Activated CD8-positive, alpha-beta memory T cell treated with anti-CD3 and anti-CD28 coated beads for 4 hours (primary cell): Measurements from ENCODE around the gene TIAM2.

ENCODE experiments used
- DNase-seq, 2 donors: peaks; one replicate each; pipeline ENCODE4 v3.0.0-alpha.2; 2020; ENCODE audit warnings: low read depth in 2 of 2

Gene TIAM2

DNA sequence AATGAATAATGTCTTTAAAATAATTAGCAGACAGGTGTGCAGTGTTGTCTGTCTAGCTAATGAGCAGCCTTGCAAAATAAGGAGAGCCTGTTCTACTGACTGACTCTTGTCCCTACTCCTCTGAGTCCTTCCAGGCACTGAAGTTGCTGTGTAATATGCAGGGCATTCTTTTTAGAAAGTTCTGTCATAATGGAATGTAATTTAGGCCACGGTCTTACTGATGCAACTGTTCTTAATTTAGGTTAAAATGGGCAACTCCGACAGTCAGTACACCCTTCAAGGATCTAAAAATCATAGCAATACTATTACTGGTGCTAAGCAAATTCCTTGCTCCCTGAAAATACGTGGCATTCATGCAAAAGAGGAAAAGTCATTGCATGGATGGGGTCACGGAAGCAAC is 133.9 kb downstream of the TIAM2 start:
- no peak for DNase-seq

DNA sequence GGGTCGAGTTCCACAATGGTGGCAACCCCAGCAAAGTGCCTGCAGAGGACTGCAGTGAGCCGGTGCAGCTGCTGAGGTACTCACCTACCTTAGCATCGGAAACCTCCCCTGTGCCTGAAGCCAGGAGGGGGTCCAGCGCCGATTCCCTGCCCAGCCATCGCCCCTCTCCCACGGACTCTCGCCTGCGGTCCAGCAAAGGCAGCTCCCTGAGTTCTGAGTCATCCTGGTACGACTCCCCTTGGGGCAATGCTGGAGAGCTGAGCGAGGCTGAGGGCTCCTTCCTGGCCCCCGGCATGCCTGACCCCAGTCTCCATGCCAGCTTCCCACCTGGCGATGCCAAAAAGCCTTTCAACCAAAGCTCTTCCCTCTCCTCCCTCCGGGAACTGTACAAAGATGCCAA is 134.6 kb downstream of the TIAM2 start:
- DNase-seq = no peak

DNA sequence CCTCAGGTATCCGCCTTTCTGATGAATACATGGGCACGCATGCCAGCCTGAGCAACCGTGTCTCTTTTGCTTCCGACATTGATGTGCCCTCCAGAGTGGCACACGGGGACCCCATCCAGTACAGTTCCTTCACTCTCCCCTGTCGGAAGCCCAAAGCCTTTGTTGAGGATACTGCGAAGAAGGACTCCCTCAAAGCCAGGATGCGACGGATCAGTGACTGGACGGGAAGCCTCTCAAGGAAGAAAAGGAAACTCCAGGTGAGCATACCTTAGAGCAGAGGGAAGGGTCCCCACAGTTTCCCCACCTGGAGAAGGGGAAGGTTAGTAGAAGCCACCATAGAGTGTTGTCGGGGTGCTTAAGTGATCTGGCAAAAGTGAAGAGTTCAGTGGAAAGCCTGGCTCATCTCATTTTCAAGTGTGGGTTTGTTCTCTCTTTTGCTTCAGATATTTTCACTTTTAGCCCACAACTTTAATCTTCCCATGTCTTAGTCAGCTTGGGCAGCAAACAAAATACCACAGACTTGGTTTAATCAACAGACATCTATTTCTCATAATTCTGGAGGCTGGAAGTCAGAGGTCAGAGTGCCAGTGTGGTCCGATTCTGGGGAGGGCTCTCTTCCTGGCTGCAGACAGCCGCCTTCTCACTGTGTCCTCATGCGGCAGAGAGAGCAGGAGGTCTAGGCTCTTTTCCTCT is 135.2 kb downstream of the TIAM2 start:
- no peak for DNase-seq

DNA sequence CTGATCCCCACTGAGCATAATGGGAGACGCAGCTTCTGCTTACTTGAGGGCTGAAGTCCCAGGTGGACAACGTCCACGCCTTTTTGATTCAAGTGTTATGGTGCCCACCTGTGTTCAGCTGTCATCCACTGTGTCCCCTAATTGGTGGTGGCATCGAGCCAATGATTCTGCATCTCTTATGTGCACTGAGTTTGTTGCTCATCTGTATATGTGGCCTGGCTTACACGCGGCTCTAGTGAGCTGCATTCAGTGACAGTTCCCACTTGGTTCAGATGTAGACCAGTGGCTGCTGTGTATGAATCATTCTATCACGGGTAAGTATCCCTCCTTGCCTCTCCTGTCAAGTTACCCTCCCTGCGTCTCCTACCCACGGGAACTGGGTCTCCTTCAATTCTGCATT is 137.5 kb downstream of the TIAM2 start:
- DNase-seq = no peak

DNA sequence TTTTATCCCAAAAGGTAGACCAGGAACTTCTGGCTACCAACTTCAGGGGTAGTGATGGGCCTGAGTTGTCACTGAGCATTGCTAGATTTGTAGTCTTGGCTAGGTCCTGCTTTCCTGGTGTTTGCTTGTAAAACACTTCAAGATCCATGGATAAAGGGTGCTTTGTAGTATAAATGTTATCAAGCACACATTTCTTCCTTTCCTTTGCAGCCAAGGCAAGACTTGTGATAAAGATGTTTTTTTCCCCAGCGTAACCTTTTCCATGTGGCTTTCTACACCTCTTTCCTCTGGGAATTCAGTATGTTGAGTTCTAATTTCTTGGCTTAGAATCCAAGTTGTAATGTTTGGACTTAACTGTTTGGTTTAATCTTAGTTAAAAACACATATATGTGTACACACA is 145.9 kb downstream of the TIAM2 start:
- no peak for DNase-seq

DNA sequence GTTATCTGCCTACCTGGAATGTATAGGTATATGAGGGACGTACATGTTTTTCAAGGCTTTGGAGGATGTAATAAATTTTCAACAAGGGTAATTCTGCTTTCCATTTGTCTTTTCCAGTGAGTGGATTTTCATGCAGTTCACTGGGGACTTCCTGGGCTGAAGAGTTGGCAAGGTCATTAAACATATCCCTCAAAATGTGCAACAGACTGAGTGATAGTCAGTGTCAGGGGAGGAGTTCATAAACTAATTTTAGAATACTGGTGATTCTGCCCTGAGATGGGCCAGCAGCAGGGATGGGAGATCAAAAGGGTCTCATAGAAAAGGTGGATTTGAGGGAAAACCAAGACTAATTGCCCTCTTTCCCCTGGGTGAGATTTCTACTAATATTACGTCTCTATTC is 146.4 kb downstream of the TIAM2 start:
- no peak for DNase-seq

DNA sequence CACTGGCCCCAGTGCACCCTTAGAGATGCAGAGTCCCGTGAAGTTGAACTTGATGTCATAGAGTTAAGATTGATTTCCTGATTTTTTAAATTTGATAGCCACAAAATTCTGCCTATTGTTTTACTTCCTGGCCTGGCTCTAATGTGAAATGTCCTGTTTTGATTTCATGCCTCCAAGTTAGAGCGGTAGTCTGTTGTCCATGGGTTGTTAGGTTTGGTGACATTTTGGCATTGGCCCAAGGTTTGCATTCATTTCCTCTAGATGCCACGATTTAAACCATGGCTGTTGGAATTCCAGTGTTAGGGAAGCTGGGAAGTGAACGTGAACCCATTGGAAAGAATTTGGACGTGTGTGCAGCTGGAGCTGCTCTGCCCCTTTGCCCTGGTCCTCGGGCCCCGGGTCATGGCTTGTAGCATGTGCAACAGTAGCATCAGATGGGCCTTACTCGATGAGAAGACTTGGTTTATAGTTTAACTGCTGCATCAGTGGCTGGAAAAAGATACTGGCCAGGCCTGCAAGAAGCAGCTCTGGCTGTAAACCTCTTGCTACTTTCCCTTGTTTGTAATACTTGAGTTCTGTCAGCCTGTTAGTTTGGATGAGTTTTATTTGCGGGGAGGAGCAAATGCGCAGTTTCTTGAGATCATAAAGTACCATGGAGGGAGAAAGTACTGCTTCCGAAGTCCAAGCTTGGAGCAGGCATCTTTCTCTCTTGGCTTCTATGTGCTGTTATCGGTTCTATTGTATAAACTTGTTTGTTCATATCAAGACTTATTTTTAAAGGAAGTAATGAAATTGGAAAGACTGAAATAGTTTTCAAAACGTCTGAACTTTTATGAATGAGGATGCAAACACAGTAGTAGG is 147.3 kb downstream of the TIAM2 start:
- no peak for DNase-seq

DNA sequence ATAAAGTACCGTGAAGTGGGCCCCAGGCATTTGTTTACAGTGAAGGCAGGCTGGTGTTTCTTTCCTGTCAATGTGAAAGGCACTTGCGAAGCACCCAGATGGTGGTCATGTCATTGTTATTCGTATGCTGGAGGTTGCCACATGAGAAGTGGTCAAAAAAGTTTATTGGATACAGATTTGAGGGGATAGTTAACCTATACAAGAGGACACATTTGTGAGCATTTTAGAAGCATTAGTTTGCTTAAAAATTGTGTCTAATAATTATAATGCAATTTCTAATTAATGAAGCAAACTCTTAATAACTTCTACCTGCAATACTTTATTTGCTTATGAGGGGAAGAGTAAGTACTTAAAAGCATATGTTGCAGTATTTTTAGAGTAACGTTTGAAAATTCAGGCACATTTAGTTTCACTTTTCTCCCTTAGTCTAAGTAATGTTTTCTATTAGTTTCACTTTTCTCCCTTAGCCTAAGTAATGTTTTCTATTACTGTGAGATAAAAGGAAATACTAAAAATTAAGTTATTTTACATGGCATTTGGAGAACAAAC is 148.0 kb downstream of the TIAM2 start:
- no peak for DNase-seq

DNA sequence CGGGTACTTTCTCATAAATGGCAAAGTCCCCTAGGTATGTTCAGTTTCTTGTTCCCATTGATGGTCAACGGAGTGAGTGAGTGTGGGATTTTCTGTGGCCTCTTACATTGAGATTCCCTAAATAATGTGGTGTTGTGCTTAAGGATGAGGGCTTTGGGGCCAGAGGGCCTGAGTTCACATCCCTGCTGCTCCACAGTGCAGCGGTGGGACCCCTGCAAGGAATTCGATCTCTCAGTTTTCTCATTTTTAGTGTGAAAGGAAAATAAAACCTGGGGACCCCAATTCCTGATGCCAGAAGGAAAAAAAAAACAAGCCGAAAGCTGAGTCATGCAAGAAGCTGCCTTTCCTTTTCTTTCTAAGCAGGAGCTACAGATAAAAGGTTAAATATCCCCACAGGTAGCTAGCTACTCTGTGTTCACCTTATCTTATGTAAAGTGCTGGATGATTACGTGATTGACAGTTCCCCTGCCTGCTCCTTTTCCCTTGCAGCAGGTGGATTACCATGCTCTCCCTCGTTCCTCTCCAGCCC is 148.5 kb downstream of the TIAM2 start:
- no peak for DNase-seq

DNA sequence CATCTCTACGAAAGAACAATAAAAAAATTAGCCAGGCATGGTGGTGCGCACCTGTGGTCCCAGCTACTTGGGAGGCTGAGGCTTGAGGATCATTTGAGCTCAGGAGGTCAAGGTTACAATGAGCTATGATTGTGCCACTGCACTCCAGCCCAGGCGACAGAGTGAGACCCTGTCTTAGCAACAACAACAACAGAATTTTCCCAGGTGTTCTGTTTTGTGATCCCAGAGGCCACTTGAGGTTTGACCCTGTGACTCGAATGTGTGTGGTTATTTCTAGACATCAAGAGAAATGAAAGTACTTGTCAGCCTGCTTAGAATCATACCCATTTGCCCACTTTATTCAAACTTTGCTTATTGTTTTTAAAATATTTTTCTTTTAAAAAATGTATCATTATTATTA is 151.1 kb downstream of the TIAM2 start:
- DNase-seq = no peak

DNA sequence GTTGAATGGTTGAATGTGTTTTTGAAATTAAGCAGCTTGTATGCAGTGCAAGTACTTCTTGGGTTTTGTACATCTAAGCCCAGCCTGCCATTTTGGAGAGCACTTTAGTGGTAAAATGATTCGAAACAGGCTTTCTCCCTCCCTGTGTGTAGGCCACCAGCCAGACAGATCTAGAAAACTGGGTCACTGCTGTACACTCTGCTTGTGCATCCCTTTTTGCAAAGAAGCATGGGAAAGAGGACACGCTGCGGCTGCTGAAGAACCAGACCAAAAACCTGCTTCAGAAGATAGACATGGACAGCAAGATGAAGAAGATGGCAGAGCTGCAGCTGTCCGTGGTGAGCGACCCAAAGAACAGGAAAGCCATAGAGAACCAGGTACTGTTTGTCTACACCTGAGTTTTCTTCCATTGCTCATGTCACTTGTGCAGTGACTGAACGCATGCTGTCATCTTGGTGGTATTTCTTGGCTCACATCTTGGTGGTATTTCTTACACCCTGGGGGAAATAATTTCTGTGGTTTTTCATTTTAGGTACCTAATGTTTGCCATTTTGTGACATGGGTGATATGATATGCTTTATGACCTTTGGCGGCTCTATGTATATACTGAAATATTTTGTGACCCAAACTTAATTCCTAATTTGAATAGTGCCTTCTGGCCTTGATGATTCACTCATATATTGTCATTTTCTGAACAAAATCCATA is 153.0 kb downstream of the TIAM2 start:
- no peak for DNase-seq

DNA sequence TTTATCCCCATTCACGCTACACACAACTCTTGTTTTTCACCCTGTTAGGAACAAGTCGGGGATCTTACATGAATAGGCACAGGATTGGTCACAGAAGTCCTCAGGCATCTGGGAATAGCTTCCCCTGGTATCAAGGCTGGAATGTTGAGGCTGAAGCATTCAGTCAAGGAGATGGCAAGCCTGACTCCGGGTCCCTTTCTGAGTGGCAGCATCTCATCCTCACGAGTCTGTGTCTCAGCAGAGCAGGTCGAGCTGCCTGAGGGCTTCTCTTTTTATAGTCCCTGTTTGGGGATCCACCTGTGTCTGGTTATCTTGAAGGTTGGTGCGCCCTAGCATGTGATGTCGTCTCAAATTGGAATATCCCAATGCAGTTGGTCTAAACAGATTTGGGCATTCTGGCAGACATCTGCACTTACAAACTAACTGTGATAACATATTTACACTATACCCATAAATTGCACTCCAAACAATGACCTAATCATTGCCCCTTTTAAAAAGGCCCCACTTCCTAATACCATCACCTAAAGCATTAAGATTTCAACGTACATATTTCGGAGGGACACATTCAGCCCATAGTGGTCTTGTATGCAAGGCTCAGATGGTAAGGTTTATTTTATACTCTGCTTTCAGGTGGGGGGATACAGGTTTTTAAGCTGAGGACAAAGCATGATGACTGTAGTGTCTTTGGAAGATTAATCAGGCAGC is 156.0 kb downstream of the TIAM2 start:
- no peak for DNase-seq

DNA sequence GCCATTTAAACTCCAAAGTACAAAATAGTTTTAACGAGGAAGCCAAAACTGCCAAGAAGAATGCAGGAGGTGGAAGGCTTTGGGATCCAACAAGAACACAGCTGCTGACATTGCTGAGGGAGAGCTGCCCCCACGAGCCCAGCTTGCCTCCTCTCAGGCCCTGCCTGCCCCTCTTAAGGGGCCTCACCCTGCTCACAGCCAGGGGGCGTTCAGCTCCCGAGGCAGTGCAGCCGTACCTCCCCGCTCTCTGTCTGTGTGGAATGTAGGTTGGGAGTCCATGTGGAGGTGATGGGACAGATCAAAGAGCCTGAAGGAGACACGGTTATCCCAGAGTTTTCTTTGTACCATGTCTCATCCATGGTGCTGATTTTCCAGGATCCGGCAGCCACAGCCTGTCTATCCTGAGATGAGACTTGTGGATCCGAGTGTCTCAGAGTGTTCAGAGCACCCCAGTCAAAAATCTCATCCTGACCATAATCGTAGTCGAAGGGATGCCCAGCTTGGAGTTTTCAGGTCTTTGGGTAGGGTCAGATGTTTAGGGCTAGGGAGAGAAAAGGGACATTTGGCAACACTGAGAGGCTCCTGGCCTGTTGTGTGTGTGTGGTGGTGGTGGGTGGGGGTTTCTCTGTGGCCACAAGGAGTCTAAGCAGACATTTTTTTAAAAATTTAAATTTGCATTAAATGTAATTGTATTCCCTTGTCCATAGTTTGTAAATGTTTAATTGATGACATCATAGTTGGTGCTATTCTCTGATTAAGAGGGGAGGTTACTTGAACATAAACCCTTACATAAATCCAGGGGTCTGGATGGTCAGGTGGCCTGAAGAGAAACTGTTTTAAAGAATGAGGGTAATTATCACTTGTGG is 157.3 kb downstream of the TIAM2 start:
- DNase-seq = no peak

DNA sequence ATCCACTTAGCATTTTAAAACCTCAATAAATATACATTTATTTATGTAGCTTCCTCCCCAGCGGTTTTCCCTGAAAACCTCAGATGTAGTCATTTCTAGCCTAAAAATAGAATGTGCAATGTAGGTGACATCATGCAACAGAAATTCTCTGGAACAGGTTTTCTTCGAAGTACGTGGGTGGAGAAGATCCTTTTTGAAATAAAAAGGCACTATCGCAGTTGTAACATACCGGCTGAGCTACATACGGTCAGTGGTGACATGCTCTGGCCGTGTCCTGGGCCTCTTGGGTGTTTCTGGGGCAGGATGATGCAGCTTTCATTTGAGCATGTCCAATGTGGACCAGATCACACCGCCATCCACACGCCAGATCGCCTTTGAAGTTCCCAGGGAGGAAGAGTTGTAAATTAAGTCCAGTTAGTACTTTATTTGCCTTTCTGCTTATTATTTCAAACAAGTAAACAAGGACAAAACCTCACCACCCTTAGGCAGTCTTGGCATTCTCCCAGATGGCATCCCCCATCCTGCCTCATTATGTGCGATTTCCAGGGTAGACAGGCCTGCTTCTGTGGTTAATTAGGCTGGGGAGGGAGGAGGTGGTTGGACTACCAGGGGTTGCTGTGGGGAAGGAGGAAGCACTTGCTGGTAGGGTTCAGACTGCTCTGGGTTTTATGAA is 159.2 kb downstream of the TIAM2 start:
- DNase-seq = no peak

DNA sequence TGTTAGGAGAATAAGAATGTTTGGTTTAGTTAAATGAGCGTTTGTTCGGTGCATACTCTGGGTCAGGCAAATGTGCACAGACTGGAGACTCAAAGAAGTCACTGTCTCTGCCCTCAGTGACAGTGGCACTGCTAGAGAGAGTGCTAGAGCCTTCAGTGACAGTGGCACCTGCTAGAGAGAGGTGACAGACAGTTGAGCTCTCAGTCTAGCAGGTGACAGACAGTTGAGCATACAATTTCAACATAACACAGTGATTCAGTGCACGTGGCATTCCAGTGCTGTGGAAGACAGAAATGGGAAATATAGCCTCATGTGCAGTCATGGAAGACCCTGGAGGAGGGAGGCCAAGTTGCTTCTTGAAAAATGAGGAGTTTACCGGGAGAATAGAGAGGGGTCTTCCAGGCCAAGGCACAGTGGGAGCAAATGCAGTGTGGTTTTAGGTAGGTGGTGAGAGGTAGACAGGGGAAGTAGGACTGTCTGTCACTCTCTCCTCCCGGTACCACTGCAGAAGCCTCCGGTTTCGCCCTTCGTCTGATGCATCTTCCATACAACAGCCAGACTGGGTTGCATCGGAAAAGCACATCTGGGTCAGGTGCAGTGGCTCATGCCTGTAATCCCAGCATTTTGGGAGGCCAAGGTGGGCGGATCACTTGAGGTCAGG is 160.8 kb downstream of the TIAM2 start:
- no peak for DNase-seq

DNA sequence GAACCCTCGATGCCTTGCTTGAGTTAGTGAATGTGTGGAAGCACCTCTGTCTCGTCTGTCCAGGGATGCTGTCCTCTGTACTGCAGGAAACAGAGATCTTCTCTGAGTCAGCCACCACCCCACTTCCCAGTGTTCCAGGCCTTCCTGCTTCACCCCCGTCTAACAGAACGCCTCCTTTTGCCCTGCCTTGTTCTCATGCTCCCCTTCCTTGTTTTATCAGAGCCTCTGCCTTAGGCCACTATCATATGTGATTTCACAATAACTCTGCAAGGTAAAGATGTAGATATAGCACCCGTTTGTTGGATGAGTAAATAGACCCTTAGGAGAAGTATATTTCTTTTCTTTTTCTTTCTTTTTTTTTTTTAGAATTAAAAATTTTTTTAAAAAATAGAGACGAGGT is 162.0 kb downstream of the TIAM2 start:
- DNase-seq = no peak

DNA sequence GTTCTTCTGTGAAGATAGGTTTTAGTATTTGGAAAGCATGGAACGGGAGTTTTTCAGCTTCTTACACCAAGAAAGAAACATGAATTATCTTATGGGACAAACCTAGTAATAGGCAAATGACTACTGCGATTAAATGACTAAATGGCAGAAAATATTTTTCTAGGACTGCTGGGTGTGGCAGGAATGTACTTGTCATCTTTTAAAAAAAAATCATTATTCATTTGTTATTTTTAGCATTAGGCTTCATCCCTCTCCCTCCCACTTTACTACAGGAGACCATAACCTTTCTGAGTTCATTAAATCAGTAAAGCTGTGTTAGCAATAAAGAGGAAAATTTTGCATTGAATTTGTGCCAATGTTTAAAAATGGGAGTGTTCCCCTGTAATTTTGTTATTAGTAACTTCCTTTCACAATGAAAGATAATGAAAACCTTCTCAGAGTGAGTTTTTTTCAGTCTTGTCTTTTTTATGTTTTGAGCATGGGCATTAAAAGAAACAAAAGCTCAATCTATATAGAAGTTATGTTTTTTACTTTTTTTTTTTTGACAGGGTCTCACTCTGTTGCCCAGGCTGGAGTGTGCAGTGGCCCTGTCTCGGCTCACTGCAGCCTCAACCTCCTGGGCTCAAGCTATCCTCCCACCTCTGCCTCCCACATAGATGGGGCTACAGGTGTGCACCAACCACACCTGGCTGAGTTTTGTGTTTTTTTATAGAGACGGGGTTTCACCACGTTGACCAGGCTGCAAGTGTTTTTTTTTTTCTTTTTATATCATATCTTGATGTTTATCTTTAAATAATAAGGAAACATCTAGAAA is 163.1 kb downstream of the TIAM2 start:
- DNase-seq = no peak

DNA sequence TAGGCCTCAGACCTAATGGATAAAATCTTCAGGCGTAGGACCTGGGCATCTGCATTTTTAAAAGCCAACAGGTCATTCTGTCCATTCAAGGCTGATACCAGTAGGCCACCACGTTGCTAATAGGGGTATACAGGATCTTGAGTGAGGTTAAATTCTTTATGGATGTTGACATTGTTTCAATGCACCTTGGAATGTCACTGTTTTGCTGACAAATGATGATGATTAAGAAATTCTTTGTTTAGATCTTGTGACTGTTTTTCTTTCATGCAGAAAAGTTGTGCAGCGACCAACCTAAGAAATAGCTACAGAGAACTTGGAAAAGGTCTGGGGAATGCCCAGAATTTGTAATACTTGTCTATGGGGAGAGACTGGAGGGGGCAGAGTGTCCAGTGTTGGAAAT is 167.6 kb downstream of the TIAM2 start:
- no peak for DNase-seq

DNA sequence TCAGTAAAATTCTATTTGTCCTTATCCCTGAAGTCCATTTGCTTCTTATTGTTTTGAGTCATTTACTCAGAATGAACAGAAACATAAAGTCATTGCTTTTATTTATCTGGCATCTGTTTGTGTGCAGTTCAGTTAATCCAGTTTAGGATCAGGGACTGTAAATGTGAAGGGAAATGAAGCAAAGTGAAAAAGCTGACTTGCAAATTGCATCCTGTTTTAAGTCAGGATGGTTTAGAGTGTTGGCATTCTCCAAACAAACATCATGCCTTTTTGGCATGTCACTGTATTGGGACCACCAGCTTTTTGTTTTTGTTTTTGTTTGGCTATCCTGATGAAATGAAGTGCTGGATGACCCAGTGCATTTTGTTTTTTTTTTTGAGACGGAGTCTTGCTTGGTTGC is 168.5 kb downstream of the TIAM2 start:
- DNase-seq = no peak
